GDM1 (cell line): Measurements from ENCODE around the gene RPTOR.

Experiments
- DNase-seq: peaks from one replicate; lab custom pipeline; 2025; lab: John Stamatoyannopoulos, UW

The RPTOR gene

DNA sequence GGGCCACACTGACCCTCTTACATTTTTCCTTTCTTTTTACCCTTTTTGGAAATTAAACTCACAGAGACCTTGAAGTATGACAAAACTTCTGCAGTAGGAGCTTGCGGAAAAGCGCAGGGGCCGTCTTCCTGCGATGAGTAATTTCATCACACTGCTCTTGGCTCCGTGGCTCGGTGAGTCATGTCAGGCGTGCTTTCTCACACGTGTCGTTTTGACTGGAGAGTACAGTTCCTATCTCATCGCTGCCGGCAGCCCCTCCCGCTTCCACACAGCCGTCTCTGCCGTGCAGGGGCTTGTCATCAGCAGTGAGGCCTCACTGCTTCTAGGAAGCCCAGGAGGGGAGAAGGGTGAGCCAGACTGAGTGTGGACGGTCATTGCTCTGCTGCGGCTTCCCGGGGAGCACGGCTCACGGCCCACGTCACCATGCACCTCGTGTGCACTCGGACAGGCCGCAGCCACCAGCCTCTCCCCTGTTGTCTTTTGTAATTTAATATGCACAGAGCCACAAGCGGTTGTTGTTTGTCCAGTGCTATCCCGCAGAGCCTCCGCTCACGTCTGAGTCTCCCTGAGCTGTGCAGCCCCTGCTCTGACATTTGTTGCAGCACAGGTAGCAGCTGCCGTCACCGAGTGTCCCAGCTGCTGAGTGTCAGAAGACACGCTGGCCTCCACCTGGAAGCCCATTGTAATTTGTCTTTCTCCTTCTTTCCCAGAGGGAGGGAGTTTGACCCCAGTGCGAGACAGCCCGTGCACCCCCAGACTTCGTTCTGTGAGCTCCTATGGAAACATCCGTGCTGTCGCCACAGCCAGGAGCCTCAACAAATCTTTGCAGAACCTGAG, 347.6 kb downstream of the RPTOR start:
- DNase-seq = peak; percentile 51

GRCh38 chr17:80892900-80893603, 348.4 kb downstream of the RPTOR start:
- no peak for DNase-seq

- DNase-seq = no peak
These were observed 349.2 kb downstream of the RPTOR start for GRCh38 chr17:80893604-80894438.

GRCh38 chr17:80894439-80894721, 349.7 kb downstream of the RPTOR start:
- DNase-seq = no peak

DNA sequence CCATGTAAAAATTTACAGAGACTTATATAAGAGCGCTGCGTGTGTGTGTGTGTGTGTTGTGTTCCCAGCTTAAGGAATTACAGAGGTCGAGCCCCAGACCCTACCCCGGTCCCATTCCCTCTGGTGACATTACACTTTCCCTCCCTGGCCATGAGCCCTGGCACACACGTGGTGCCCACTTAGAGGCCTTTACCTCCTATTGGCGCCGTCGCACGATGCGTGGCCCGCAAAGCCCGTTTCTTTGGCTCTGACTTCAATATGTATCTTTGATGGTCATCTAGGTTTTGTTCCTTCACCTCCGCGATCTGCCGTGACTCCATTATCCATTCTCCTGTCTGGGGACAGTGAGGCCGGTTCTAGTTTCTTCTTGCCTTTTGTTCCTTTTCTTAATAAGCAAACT, 350.1 kb downstream of the RPTOR start:
- DNase-seq = no peak

DNA sequence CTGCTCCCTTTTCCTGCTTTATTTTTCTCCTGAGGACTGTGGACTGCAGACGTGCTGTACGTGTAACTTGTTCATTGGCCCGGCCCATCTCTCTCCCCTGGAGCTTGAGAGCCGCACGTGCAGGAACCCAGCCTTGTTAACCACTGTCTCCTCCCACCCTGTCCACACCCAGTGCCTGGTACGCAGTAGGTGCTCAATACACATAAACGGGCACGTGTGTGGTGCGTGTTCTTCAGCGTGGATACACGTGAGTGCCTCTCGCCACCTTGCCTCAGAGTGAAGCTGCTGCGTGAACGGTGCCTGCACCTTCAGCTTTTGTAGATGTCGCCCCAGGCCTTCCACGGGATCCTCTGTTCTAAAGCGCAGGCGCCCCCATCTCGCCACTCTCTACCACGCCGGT, 350.7 kb downstream of the RPTOR start:
- DNase-seq = no peak

- no peak for DNase-seq
These were observed 354.1 kb downstream of the RPTOR start for GRCh38 chr17:80898716-80899115.

GRCh38 chr17:80899402-80900268, 355.0 kb downstream of the RPTOR start:
- peak; percentile 12 for DNase-seq

DNA sequence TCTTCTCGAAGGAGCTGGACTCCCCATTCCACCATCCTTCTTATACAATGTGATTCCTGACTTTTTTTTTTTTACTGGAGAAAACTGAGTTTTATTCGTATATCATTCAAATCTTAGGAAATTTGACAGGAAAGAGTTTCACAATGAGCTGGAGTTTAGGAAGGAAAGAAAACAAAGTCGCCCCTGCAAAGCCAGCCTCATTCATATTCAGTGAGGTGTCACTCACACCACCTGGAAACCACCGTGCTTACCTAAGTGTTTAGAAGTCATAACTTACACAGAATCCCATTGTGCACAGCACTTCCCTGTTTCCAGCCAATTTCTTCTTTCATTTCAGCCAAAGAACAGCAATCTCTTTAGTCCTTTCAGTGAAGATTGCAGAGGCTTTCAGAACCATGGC, 356.7 kb downstream of the RPTOR start:
- no peak for DNase-seq

DNA sequence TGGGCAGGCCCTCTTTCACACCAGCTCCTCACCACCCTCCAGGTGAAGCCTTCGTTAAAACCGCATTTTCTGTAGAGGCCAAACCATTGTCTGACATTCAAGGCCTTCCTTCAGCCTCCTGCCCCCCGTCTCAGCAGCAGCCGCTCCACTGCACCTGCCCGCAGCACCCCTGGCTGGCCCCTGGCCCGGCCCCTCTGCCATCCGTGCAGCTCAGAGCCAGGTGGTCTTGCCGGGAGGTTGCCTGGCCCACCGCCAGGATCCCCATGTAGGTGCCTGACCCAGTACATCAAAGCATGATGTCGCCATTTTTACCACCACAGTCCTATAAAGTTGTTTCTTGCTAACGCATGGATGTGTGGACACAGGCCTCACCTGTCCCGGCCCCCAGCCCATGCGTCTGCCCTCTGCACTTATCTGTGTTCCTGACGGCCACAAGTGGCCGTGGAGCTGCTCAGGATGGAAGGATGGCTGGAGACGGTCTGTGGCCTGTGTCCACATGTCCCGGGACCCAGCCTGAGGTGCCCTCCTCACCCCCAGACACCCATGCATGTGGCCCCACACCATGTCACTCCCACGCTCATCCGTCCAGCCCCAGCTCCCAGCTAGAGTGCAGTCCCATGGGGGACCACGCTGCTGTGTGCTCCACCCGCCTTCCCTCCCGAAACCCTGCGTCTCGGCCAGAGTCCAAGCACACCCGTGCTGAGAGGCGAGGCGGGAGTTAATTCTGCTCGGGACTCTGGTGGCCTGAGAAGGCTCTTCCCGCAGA, 357.7 kb downstream of the RPTOR start:
- no peak for DNase-seq

GRCh38 chr17:80902963-80903611, 358.4 kb downstream of the RPTOR start:
- no peak for DNase-seq

DNA sequence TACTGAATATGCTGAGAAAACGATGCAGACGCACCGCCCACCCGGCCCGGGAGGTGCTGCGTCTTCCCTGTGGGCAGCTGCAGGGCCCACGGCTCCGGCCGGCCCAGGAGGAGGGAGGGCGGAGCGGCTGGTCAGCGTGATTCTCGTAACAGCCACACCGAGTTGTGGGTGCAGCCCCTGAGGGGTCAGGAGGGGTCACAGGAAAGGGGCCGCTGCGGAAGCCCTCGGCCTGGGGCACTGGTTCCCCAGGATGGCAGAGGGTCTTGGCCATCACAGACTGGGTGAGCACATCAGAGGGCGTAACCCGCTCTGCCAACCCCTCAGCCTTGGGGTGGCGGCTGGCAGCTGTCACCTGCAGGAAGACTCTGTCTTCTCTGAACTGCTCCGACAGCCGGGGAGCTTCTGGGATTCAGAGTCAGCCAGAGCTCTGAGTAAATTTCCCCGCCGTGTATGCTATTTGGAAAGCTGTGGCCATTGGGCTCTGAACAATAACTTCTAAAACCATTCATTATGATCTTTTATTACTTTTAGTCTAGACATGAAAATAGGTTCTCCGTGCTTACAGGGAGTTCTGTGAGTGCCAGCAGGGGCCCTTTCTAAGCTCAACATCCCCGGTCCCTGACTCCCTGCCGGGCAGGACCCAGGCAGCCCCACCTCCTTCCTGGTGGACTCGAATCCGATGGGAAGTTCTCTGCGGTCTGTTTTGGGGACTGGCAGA, 359.6 kb downstream of the RPTOR start:
- DNase-seq = no peak

DNA sequence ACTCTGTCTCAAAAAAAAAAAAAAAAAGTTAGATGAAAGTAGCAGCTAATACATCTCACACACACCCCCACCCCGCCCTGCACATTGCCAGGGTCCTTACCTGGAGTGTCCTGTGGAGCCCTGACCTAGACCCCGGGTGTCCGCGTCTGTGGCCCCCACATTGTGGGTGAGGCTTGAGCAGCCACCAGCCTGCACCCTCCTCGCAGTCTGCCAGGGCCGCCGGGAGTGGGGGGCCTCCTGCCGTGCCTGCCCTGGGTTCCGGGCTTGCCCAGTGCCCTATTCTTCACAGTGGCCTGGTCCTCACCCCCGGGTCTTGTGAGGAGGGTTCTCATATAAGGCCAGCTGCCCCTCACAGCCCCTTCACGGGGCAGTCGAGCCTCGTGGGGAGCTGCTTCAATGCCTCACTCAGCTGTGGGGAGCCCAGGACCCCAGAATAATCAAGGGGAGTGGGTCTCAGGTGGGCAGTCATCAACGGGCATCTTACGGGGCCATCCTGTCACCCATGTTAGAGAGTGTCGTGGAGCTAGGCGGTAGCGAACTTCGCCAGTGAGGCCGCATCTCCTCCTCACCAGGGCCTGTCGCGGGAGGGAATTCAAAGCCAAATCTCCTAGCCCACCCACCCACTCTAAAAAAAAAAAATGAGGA, 361.1 kb downstream of the RPTOR start:
- DNase-seq = no peak

- DNase-seq = no peak
These were observed 362.0 kb downstream of the RPTOR start for GRCh38 chr17:80906364-80907259.

- no peak for DNase-seq
These were observed 362.6 kb downstream of the RPTOR start for GRCh38 chr17:80907281-80907680.

- no peak for DNase-seq
These were observed 363.6 kb downstream of the RPTOR start for GRCh38 chr17:80908211-80908610.

GRCh38 chr17:80908776-80909175, 364.1 kb downstream of the RPTOR start:
- DNase-seq = no peak

- no peak for DNase-seq
These were observed 365.0 kb downstream of the RPTOR start for GRCh38 chr17:80909635-80910034.
